CD4-positive, alpha-beta T cell treated with Interleukin-21 for 1 hour (primary cell): Measurements from ENCODE around the gene NADSYN1.
A peak's percentile ranks its signal among the peaks of the same experiment; 100 is the strongest.

Experiments
- DNase-seq: peaks from one replicate; pipeline ENCODE4 v3.0.0-alpha.2; 2020

The NADSYN1 gene

DNA sequence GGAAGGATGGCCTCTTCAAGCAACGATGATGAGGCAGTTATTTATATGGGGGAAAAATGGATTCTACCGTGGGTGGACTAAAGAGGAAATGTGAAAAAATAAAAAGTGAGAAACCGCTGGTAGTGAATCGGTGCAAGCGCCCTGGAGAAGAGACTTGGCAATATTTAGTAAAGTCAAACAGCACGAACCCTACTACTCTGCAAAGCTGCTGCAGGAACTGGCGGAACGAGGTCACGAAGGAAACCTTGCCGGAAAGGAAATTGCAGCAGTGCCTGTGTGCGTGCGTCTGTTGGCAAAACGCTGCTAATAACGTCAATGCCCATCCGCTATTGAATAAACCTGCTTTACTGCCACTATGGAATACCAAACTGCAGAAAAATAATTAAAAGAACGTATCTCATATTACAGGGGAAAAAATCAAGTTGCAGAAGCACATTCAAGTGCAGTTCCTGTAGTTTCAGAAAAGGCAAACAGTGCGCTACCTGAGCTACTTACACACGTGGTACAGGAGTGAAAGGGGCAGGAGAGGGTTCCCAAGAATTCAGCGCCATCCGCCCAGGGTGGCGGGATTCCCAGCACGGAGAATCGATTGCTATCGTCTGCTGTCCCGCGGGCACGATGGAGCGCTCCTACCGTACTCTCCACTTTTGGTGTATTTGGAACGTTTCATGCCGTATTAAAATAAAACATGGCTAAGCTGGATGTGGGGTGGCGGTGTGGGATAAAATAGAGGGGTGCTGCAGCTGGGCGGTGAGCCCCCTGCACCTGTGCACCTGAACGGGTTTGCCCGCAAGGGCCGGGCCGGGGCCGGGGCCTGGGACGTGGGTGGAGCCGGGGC is 585 bp upstream of the NADSYN1 start:
- DNase-seq: peak; percentile 73

DNA sequence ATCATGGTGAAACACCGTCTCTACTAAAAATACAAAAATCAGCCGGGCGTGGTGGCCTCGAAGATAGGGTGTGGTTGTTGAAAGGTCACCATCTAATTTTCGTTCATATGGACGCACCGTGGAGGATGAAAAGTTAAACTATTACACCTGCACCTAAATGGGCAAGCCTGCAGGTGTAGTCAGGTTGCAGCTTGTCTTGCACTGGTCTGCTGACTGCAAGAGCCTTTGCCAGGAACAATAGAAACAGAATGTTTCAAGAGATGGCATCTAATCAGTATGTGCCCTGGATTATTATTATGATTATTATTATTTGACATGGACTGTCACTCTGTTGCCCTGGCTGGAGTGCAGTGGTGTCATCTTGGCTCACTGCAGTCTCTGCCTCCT is 908 bp downstream of the NADSYN1 start:
- no peak for DNase-seq

DNA sequence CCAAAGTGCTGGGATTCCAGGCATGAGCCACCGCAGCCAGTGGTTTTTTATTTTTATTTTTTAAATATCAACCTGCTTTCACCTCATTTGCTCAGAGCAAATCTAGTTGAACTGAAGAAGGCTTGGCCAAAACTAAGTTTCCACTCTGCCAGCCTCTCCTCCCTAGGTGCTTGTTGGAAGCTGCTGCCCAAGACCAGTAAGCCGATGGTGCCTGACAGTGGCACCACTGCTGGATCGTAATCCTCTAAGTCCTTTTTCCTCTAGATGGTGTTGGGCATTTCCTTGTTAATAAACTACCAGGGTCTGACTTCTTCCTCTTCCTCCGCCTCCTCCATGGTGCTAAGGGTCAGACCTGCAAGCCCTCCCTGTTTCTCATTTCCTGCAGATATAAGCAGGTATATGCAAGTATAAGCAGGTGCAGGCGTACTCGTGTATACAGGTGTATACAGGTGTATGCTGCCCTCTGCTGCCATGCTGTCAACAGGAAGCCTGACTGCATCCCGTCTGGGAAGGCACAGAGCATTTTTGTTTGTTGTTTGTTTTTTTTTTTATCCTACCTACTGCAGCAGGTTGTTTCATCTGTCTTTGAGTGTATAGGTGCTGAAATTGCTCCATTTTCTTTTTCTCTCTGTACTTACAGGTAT is 1.6 kb downstream of the NADSYN1 start:
- DNase-seq: peak; percentile 56

DNA sequence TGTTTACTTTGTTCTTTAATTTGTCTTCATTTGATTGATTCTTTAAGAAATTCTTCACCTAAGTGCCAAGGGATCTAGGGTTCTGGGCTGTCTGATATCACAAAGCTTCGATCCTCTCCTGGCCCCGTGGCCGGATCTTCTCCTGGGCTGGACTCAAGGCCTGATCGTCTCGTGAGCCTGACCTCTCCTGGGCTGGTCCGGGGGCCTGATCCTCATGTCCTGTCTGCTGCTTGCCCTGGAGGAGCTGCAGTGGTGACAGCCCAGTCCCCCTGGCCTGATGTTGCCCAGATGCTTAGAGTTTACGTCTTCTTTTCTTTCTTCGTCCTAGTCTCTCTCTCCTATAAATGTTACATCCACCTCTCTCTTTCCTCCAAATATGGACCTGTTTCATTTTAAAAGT is 3.3 kb downstream of the NADSYN1 start:
- no peak for DNase-seq

DNA sequence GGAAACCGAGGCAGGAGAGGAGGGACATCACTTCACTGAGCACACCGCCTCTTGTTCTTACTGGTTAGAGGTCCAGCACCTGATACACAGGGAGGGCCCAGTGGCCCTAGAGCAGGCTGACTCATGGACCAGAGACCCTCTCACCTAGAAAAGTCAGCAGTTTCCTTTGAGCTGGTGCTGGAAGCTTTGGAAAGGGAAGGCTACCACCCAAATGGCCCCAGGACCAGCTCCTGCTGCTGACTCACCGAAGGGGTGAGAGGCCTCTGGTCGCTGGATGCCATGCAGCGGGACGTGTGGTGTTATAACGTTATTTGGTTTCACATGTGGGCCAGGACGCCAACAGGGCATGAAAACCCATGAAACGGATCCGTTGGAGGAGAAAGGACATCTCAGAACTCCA is 3.8 kb downstream of the NADSYN1 start:
- no peak for DNase-seq

DNA sequence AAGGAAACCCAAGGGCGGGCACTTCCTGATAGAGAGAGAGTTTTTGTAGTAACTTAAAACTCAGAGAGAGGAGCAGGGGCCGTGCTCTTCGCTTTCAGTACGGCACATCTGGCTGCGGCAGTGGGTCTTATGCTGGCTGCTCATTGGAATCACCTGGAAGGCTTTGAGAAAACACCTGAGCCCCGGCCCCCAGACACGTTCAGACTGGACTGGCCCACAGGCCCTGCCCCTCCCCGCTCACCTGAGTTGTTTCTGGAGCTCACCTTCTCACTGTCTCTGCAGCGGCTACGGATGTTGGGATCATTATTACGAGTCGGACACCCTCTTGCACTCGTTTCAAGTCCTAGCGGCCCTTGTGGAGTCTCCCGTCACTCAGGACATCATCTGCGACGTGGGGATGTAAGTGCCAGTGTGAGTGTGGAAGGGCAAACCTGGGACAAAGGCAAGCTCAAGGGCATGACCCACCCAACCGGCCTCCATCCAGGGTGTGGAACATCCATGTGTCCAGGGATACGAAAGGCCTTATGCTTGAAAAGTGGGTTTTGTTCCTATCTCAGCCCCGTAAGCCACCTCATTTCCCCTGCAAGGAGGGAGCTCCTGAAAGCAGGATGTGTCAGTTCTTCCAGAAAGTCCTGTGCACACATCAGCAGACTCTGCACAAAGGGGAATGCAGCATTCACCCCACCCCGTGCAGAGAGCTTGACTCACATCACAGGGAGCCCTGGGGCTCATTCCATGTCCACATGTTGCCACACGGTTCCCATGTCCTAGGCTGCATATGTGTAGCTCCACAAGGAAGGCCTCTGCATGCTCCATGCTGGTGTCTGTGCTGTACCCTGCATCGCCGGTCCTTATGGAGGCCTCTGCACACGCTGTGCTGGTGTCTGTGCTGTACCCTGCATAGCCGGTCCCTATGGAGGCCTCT is 5.4 kb downstream of the NADSYN1 start:
- no peak for DNase-seq

DNA sequence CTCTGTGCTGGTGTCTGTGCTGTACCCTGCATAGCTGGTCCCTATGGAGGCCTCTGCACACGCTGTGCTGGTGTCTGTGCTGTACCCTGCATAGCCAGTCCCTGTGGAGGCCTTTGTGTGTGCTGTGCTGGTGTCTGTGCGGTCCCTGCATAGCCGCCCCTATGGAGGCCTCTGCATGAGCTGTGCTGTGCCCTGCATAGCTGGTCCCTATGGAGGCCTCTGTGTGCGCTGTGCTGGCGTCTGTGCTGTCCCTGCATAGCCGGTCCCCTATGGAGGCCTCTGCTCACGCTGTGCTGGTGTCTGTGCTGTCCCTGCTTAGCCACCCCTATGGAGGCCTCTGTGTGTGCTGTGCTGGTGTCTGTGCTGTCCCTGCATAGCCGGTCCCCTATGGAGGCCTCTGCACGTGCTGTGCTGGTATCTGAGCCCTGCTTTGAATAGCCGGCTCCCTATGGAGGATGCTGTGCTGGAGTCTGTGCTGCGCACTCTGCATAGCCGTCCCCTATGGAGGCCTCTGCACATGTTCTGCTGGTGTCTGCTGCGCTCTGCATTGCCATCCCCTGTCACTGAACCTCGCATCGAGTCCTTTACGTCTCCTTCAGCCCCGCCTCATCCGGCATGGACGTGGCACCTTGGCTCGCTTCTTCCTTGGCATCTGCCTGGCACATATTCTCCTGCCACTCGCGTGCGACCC is 6.2 kb downstream of the NADSYN1 start:
- no peak for DNase-seq

DNA sequence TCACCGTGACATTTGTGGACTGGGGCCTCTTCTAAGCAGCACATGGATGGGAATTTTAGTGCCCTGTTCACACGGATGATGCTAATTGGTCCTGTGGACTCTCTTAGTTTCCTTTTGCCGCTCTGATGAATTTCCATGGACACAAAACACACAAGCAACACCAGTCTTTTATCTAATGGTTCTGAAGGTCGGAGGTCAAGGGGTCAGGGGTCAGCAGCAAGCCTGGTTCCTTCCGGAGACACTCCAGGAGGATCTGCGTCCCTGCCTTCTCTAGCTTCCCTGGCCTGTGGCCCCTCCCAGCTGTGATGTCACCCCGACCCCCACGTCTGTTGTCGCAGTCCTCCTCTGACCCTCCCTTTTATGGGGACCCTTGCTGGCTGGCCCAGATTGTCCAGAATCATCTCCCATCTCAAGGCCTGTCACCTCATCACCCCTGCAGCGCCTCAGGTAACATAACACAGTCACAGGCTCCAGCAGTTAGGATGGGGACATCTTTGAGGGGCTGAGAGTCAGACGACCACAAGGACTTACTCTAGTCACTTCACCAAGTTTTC is 6.8 kb downstream of the NADSYN1 start:
- DNase-seq: no peak

DNA sequence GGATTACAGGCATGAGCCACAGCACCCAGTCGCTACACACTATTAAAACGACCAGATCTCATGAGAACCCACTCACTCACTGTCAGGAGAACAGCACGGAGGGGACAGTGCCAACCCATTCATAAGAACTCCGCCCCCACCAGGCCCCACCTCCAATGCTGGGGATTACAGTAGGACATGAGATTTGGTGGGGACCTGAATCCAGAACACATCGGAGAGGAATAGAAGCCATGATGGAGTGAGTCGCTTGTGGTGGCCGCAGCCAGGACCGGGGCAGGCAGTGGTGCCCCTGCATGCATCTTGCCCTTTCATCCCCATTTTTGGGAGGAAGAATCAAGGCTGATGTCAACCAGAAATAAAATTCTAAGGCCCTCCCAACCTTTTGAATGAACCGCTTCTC is 8.7 kb downstream of the NADSYN1 start:
- no peak for DNase-seq

DNA sequence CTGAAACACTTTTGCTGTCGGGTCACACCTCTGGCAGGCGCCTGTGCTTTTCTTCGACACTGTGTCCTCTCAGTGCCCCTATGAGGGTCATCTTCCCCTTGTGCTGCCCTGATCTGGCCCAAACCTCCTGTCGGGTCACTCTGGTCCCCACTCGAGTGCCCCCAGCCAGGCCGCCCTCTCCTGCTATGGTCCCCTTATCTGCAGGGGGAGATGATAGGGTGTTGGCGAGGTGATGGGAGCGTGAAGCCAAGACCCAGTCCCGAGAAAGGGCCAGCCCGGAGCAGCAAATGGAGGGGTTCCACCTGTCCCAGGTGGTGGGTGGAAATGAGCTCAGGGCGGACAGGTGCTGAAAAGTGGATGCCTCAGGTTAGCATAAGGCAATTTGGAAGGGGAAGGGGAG is 9.7 kb downstream of the NADSYN1 start:
- DNase-seq: no peak

DNA sequence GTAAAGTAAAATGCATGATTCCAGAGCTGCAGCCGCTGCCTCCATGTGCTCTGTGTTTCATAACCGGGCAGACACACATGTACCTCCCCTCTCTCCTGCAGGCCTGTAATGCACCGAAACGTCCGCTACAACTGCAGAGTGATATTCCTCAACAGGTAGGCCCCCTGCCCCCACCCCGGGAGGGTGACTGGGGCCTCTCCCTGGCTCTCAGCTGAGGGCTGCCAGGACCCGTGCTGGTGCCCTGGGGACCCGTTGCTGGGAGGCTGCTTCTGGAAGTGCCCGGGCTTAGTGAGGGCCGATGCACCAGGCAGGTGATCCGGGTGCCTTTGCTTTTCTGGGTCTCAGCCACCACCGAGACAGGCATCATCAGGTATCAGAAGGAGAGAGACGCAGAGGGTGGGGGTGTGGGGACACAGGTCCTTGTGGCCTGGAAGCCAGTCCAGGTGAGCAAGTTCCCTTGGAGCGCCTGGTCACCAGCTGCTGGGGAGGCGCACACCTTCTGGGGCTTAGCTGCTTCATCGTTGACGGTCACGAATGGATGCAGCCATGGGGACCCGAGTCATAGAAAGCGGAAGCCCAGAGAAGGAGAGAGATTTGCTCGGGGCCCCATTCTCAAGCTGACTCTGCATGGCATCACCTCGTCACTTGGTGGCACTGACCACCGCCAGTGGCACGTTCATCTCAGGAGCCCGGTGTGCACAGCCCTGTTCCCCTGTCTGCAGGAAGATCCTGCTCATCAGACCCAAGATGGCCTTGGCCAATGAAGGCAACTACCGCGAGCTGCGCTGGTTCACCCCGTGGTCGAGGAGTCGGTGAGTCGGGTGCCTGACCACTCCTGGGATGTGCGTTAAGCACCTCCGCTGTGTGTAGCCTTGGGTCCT is 10.6 kb downstream of the NADSYN1 start:
- no peak for DNase-seq

DNA sequence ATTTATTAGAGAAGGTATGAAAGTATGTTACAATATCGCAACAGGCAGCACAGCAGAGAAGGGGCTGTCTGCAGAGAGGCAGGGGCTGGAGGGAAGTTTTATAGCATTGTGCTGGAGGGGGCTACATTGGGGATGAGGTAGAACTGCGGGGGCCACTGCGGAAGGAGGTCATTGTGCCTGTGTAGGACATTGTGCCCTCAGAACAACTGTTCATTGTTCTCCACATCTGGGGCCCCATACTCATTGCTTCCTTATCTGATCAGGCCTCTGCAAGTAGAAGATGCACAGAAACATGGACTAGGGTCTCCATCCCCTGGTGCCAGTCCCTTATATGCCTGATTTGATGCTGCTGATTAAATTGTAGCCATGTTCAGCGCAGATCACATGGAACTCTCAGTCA is 12.1 kb downstream of the NADSYN1 start:
- DNase-seq: no peak

DNA sequence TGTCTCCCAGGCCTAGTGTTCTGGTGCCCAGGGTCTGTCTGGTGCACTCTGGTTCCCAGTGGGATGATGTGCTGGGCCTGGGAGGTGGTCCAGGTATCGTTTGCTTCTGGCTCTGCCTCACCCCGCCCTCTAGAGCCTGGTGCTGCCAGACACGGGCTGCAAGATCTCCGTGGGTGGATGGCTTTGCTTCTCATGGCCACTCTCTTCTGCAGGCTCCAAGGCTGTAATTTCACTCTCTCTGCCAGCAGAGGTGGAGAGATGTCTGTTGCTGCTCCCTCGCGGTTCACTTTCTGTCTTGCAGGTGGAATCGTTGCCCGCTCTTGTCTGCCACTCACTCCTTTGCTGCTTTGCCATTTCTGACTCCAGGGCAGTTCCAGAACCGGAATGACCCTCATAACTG is 13.4 kb downstream of the NADSYN1 start:
- no peak for DNase-seq

DNA sequence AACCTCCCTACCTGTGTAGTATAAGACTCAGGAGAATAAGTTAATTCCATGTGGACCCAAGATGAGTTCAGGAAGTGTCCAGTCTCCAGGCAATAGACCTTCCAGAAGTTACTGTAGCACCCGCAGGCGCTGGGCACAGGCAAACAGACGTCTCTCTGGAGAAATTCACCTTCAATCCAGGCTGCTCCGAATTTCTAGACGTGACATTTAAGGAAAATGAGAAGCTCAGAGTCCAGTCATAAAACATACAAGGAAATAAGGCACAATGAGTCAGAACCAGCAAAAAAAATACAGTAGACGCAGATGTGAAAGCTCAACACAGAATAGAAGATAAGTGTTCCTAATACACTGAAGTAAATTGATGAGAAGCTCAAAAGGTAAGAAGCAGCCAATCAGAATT is 14.2 kb downstream of the NADSYN1 start:
- no peak for DNase-seq

DNA sequence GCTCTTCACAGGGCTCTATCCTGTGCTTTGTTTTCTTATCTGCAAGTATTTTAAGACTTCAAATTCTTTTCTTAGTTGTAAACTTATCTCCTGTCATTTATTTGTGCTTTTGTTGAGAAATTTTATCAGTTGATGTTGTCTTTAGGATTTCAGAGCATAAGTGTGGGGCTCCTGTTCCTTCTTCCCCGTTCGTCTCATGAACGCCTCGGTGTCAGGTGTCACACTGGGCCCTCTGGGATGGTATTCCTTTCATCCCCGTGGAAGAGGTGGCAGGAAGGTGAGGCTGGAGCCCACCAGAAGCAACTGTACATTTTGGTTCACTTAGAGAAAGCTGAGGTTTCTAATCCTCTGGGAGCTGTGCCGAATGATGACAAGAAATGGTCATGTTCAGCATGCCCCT is 17.9 kb downstream of the NADSYN1 start:
- DNase-seq: no peak

DNA sequence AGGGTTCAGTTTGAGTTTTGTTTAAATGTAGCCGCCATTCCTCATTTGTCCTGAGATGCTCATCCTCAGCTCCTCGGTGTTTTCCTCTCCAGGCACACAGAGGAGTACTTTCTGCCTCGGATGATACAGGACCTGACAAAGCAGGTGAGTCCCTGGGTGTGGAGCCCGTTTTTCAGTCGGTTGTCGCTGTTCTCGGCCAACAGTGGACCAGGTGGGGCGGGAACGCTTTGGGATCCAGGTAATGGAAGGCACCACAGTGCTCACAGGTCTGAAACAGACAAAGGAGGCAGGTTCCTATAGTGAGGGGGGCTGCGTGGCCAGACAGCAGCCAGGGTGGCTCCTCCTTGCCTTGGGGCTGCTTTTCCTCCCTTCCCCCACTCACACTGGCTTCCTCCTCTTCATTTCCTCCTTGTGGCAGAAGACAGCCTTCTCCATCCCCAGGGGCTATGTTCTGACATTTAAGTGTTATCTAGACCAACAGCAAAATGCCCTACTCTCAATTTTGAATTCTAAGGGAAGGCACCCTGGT is 19.4 kb downstream of the NADSYN1 start:
- no peak for DNase-seq

DNA sequence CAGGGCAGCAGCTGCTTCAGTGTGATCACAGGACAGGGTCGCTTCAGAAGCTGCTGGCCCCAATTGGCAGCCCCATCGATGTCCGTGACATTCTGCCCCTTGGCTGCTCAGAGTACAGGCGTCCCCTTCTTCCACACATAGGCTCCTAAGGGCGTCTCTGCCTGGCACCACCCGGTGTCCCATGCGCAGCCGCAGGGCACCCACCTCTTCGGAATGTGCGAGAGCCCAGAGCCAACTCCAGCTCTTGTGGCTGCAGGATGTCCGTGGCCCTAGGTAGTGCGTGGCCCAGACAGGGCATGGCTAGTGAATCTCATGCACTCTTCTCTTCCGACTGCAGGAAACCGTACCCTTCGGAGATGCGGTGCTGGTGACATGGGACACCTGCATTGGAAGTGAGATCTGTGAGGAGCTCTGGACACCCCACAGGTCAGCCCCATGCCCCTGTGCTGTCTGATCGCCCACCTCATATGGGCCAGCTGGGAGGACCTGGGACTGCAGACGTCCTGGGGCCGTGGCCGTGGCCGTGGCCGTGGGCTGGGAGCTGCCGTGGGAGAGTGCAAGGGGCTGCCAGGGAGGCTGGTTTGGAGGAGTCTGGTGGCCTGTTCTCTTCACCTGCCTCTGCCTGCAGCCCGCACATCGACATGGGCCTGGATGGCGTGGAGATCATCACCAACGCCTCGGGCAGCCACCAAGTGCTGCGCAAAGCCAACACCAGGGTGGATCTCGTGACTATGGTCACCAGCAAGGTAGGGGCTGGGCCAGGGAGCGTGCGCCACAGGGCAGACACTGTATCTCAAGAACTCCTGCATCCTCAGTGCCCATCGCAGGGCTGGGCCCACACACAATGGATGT is 20.2 kb downstream of the NADSYN1 start:
- no peak for DNase-seq

DNA sequence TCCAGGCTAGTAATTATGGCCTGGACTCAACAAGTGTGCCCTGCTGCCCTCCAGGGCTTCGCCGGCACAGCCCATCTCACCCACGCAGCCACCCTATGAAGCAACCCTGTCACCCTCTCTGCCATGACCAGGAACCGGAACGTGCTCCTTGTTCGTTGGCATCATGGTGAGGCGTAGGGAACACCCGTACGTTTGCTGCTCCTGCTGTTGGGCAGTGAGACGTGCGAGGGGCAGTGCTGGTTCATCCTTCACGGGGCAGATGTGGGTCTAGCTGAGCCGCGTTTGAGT is 20.7 kb downstream of the NADSYN1 start:
- DNase-seq: no peak

DNA sequence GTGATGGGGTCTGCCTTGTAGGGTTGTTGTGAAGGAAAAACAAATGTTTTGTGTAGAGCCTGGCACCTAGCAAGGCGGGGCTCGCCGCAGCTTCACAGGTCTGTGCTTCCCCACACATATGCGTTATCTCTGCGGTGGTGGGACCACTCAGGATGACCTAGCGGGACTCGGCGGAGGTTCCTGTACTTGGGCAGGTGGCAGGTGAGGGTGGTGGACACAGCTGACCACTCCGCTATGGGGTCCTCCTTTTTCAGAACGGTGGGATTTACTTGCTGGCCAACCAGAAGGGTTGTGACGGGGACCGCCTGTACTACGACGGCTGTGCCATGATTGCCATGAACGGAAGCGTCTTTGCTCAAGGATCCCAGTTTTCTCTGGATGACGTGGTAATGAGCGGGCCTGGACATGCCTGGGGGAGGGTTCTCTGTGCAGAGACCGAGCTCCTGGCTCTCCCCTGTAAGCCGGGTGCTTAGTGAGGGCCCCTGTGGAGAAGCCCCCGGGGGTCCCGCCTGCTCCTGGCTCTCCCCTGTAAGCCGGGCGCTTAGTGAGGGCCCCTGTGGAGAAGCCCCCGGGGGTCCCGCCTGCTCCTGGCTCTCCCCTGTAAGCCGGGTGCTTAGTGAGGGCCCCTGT is 21.3 kb downstream of the NADSYN1 start:
- no peak for DNase-seq
